HEK293T (cell line): ENCODE data around the gene DNAJB2.

Source experiments
- FOXM1 ChIP-seq: fragments of 450-650 bp; IDR thresholded peaks from 2 replicates; pipeline ENCODE4 v1.6.1; 2017; ENCODE audit warnings: mild to moderate bottlenecking, borderline replicate concordance
- HDGF ChIP-seq: fragments of 450-650 bp; IDR thresholded peaks from 2 replicates; pipeline ENCODE4 v1.6.1; 2017; ENCODE audit warnings: antibody characterized with exemption, borderline replicate concordance
- L3MBTL2 ChIP-seq: fragments of 450-650 bp; conservative IDR thresholded peaks from 2 replicates; pipeline ENCODE4 v1.6.1; 2016; ENCODE audit warnings: mild to moderate bottlenecking
- LEF1 ChIP-seq: fragments of 450-650 bp; IDR thresholded peaks from 2 replicates; pipeline ENCODE4 v1.6.1; 2017; ENCODE audit warnings: mild to moderate bottlenecking, borderline replicate concordance
- PKNOX1 ChIP-seq: fragments of 450-650 bp; IDR thresholded peaks from 2 replicates; pipeline ENCODE4 v1.6.1; 2016
- SP1 ChIP-seq: fragments of 450-650 bp; IDR thresholded peaks from 2 replicates; pipeline ENCODE4 v1.6.1; 2017
- TARDBP ChIP-seq: fragments of 450-650 bp; IDR thresholded peaks from 2 replicates; pipeline ENCODE4 v1.6.1; 2016
- ZNF384 ChIP-seq: fragments of 450-650 bp; IDR thresholded peaks from 2 replicates; pipeline ENCODE4 v1.6.1; 2016

- TF ChIP-seq HDGF (no peak), TARDBP (no peak), LEF1 (no peak), L3MBTL2 (no peak), SP1 (no peak), FOXM1 (no peak), PKNOX1 (no peak), ZNF384 (no peak)
Measured at GRCh38 chr2:219245148-219245898, 33.8 kb upstream of the DNAJB2 start, which contains the start of the genes GLB1L and STK16.
